Activated T-cell treated with anti-CD3 and anti-CD28 coated beads for 1 hour (primary cell): ENCODE measurements around the gene ZNF606.

Experiments used
- DNase-seq: peaks from one replicate; pipeline ENCODE4 v3.0.0-alpha.2; 2020; ENCODE audit warnings: low read depth

The ZNF606 gene

GRCh38 chr19:57934820-57935665, 67.6 kb downstream of the ZNF606 start, which contains the start of gene ZNF418:
ZNF418 (minus strand) TSS chr19:57935402; CDS start chr19:57933822, 1,580 bp downstream.
- peak; percentile 8 for DNase-seq

GRCh38 chr19:57927587-57927986, 75.0 kb downstream of the ZNF606 start:
- no peak for DNase-seq
